Cardiac muscle cell (in vitro differentiated cells and primary cell): ENCODE data around the gene DPPA2. TPM values are rescaled to one million over a fixed set of nuclear protein-coding genes. Genes with fewer than 3 reads are reported as not detected.
A peak's percentile ranks its signal among the peaks of the same experiment; 100 is the strongest.

ENCODE experiments used
- DNase-seq, 2 donors: peaks; one replicate each; pipeline versions ENCODE4 v3.0.0 to v3.0.0-alpha.2; 2010 to 2017; ENCODE audit warnings: low read depth in 1 of 2, low spot score in 1 of 2
- H3K27ac ChIP-seq: fragments of 200-600 bp; sonication (generic); 2 replicates; pipeline ENCODE4 v1.5.1; 2016
- H3K27me3 ChIP-seq: fragments of 200-600 bp; sonication (generic); 2 replicates; pipeline ENCODE4 v1.6.0; 2016; ENCODE audit warnings: control low read depth
- H3K36me3 ChIP-seq: fragments of 200-600 bp; sonication (generic); 2 replicates; pipeline ENCODE4 v1.5.1; 2016; ENCODE audit warnings: control low read depth
- H3K4me1 ChIP-seq: fragments of 200-600 bp; sonication (generic); 2 replicates; pipeline ENCODE4 v1.8.1; 2017; ENCODE audit warnings: low read depth, mild to moderate bottlenecking, mixed run types
- H3K4me3 ChIP-seq: fragments of 200-600 bp; sonication (generic); 2 replicates; pipeline ENCODE4 v1.5.1; 2016; ENCODE audit warnings: mild to moderate bottlenecking
- H3K9me3 ChIP-seq: fragments of 200-600 bp; sonication (generic); 2 replicates; pipeline ENCODE4 v1.5.1; 2017; ENCODE audit warnings: low read depth, mild to moderate bottlenecking, control low read depth
- CTCF ChIP-seq: IDR thresholded peaks from 2 replicates; pipeline ENCODE4 v1.5.1; 2012; ENCODE audit warnings: low read depth, mild to moderate bottlenecking, low read length
- polyA plus RNA-seq: library from polyadenylated mRNA; unstranded; fragments of >200 nt; fragmentation: Nextera tagmentation; extraction: Ambion mirVana; gene quantifications from 2 replicates; pipeline ENCODE4 v1.2.1, GENCODE V29; 2016
- total RNA-seq: library from RNA; depleted of rRNA; stranded (reverse); fragments of >200 nt; gene quantifications from 2 replicates; pipeline ENCODE4 v1.2.3, GENCODE V29; 2016

The DPPA2 gene
- total and polyA plus RNA-seq, 2 experiments from 2014 or later, result not detected

- H3K9me3 ChIP-seq, result no peaks in the 10 kb centered on the region
- no peak for DNase-seq
- no peaks in the 10 kb centered on the region for H3K36me3 ChIP-seq
- no peak overlapping the region for H3K27ac ChIP-seq
- H3K4me3 ChIP-seq, result no peak overlapping the region
- no peak for TF ChIP-seq CTCF
- H3K4me1 ChIP-seq, result no peaks in the 10 kb centered on the region
- no peaks in the 10 kb centered on the region for H3K27me3 ChIP-seq
These were observed 8.8 kb upstream of the DPPA2 start for GRCh38 chr3:109325109-109325508.

GRCh38 chr3:109313061-109313460 lies 3.3 kb downstream of the DPPA2 start:
- Histone ChIP-seq H3K4me3 (no peak overlapping the region), H3K27ac (no peak overlapping the region), H3K9me3 (no peaks in the 10 kb centered on the region), H3K27me3 (no peaks in the 10 kb centered on the region), H3K36me3 (no peaks in the 10 kb centered on the region), H3K4me1 (no peaks in the 10 kb centered on the region)
- no peak for TF ChIP-seq CTCF
- DNase-seq, result no peak

- Histone ChIP-seq H3K9me3 (no peaks in the 10 kb centered on the region), H3K27ac (no peak overlapping the region), H3K27me3 (no peaks in the 10 kb centered on the region), H3K36me3 (no peaks in the 10 kb centered on the region), H3K4me1 (no peaks in the 10 kb centered on the region), H3K4me3 (no peak overlapping the region)
- no peak for TF ChIP-seq CTCF
- no peak for DNase-seq
These were observed 18.8 kb downstream of the DPPA2 start for GRCh38 chr3:109297496-109297895.

GRCh38 chr3:109284071-109284470 lies 32.2 kb downstream of the DPPA2 start:
- H3K9me3 ChIP-seq, result no peaks in the 10 kb centered on the region
- no peak for TF ChIP-seq CTCF
- no peak overlapping the region for H3K4me3 ChIP-seq
- no peak overlapping the region for H3K27ac ChIP-seq
- no peaks in the 10 kb centered on the region for H3K4me1 ChIP-seq
- no peak for DNase-seq
- H3K36me3 ChIP-seq, result no peaks in the 10 kb centered on the region
- H3K27me3 ChIP-seq, result no peaks in the 10 kb centered on the region

GRCh38 chr3:109278546-109278945 lies 37.8 kb downstream of the DPPA2 start:
- H3K36me3 ChIP-seq, result no peaks in the 10 kb centered on the region
- no peaks in the 10 kb centered on the region for H3K9me3 ChIP-seq
- H3K4me3 ChIP-seq, result no peak overlapping the region
- H3K4me1 ChIP-seq, result no peaks in the 10 kb centered on the region
- no peaks in the 10 kb centered on the region for H3K27me3 ChIP-seq
- TF ChIP-seq CTCF, result no peak
- DNase-seq, result peak in 1 of 2 donors; percentile 30
- H3K27ac ChIP-seq, result no peak overlapping the region

- H3K36me3 ChIP-seq, result no peaks in the 10 kb centered on the region
- no peaks in the 10 kb centered on the region for H3K9me3 ChIP-seq
- no peak for TF ChIP-seq CTCF
- H3K27ac ChIP-seq, result no peak overlapping the region
- H3K4me1 ChIP-seq, result no peaks in the 10 kb centered on the region
- DNase-seq, result no peak
- no peaks in the 10 kb centered on the region for H3K27me3 ChIP-seq
- H3K4me3 ChIP-seq, result no peak overlapping the region
These were observed 38.2 kb downstream of the DPPA2 start for GRCh38 chr3:109278141-109278540.
